HG03066 (cell line): ENCODE data around the gene CDH18.

Experiments used
- ATAC-seq: cut with Tn5 transposase; IDR thresholded peaks from one replicate; pipeline ENCODE4 v1.9.1; 2021; ENCODE audit warnings: low read depth; ENCODE audit not compliant: unreplicated experiment

The CDH18 gene

DNA sequence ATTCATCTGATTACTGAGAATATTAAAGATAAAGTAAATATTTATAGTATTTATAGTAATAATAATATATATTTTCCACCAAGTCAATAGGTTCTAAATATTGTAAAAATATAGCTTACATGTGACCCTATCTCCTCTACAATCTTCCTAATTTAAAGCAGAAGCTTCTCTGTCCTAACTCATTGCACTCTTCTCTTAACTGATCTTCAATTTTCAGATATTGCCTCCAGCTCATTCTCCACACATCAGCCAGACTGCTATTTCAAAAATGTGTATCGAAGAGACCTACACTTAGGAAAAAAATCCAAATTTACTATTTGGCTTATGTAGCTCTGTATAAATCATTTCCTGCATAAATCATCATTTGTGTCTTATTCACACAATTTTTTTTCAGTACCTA, 47.8 kb downstream of the CDH18 start:
- no peak for ATAC-seq

DNA sequence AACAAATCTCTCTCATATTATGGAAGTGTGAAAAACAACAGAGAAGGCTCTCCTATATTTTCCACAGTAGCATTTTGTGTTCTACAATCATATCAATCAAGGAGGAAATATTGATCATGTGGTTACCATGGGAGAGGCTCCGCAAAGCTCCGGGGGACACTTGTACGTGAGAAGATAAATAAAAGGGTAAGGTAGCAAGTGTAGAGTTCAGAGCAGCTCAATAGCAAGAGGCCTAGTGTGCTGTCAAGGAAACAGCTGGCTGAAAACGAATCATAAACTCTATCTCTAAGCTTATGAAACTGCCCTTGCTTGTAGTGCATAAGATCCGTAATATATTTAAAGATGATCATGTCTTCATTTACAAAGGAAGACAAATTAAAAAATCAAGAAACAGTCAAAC, 57.5 kb downstream of the CDH18 start:
- ATAC-seq = no peak

DNA sequence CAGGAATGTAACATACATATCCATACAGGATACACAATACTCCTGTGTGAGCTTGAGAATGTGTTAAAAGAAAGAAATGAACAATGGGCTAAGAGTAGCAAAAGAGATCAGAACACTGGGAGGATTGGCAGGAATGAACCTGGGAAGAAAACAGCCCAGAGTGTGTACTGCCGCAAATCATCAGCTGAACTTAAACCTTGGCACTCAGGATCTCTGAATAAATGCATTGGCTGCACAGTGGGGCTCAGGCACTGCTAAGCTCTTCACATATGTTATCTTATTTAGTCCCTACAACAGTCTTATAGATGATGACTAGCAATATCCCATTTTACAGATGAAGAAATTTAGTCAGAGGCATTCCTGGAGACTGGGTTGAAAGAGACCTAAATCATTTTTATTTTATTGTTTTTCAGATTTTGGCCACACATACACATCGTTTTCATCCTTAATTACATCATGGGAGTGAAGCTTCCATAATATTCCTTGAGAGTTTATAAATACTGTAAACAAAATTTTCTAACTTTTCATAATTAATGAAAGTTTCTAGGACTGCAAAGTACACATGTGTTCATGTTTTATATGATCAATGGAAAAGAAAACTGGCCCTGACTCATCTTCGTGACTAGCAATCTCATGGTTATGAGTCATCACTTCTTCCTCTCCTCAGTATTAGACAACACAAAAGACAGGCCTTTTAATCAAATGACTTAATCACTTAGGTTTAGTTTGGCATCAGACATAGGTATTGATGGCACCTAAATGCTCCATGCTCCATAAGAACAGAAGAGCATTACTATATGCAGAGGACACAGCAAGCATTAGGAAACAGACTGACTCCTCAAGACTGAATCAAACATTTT, 59.2 kb downstream of the CDH18 start:
- no peak for ATAC-seq

DNA sequence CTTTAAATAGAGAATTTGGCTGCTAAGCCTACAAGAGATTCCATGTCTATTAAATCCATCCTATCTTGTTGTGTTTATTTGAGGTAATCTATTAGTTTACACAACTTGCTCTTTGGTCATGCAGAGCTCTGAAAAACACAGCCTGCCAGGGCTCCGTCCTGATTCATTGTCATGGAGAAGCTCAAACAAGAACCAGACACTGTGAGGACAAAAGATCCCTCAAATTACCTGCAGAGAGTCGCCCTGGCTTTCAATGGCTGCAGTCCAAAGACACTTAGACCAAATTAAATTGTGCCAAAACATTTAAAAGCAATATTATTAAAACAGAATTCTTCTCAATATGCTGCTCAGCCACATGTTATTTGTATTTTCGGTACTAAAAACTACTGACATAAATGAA, 60.1 kb downstream of the CDH18 start:
- ATAC-seq = no peak

DNA sequence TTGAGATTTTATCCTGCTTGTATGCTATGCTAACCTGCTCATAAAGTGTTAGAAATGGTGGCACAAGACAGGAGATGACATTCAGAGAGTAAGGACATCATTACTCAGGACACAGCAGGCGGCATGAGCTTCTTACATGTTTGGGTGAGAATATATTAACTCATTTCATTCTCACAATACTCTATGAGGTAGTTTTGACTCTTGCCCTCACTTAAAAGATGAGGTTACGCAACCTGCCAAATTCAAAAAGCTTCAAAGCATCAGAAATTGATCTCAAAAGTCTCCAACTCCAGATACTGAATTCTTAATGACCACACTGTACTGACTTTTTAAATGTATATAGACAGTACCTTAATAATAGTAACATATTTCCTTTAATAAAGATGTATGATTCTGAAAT, 60.8 kb downstream of the CDH18 start:
- no peak for ATAC-seq

DNA sequence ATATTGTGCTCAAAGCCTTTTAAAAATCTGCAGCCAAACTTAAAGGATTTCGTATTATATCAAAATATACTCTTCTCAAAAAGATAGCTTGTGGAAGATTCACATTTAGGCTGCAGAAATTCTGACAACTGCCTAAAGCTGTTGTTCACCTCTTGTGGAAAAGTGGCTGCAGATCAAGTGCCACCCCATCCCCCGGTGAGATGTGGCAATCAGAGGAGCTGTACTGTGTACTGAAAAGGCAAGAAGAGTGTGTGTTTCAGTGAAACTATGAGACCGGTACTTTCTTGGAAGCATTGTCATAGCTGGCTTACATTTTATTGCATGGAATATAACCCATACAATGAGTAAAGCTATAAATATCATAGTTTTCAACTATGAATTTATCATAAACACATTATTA, 64.3 kb downstream of the CDH18 start:
- ATAC-seq = no peak

DNA sequence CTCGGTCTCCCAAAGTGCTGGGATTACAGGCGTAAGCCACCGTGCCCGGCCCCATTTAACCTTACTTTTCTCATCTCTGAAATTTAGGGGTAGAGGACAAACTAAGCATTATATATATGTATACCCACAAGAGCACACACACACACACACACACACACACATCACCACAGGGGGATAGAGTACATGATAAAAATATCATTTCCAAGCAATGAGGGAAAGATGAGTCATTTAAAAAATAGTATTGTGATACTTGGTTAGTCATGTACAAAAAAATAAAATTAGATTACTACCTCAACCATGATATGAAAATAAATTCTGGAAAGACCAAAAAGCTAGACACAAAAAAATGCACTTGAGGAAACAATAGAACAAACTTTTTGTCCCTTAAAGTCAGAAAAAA, 67.2 kb downstream of the CDH18 start:
- no peak for ATAC-seq

DNA sequence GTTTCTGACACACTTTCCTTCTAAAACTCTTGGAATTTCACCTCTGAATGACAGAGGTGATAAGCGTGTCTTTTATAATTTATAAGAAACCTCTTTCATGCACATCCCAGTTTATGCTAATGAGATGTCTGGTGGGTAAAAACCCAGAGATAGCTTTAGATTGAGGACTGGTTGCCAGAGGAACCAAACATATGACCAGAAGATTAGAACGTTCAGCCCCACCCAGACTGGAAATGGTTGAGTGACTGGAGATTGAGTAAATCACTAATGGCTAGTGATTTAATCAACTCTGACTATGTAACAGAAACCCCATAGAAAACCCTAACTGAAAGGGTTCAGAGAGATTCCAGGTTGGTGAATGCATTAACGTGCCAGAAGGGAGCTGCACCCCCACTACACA, 69.2 kb downstream of the CDH18 start:
- ATAC-seq = no peak

DNA sequence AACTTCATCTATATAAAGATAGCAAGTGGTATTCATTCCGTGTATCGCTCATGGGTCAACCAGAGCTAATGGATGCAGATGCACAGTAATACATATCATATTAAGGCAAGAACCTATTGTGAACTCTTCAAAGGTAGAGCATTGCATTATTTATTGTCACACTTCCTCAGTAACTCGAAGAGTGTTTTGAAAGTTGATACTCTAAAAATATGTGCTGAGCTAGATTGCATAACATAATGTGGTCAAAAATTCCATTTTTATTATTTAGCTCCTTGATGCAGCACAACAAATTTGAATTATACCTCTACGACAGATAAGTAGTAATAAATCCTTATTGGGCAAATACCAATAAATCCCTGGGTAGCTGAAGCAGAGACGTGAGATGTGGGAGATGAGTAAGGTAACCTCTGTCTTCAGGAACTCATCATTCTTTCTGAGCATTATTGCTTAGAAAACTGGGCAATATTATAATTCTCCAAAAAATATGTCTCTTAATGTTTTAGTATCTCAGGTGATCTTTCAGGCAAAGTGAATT, 70.3 kb downstream of the CDH18 start:
- no peak for ATAC-seq

DNA sequence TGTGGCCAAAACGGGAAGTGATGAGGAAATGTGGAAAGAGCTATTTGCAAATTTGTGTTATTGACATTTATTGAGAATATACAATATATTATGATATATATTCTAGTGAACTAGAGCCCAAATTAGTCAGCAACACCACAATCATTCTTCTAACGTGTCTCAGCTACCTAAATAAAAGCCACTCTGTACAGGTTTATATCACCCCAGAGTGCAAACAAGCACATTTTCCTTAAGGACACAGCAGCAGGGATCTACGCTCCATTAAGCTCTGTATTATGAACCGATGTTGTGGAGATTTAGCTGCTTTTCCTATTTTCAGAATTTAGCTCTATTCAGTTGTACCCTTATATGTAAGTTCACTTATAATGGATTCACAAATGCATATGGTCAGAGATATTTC, 77.9 kb downstream of the CDH18 start:
- ATAC-seq = no peak

DNA sequence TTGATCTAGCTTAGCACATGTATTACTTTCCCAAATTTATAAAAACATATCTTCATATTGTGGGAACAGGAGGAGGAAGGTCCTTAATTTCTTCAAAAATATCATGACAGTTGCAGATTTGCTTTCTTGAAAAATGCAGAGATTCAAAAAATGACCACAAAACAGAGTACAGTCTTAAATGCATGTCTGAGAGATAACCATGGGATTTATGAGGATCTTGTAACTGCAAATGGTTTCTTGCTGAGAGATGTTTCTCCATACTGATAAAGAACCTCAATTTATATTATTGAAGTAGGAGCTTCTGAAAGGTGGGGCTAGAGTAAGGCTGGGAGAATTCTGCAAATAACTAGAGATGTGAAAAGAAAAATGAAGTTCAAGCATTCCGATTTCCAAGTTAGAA, 83.2 kb downstream of the CDH18 start:
- ATAC-seq = no peak

DNA sequence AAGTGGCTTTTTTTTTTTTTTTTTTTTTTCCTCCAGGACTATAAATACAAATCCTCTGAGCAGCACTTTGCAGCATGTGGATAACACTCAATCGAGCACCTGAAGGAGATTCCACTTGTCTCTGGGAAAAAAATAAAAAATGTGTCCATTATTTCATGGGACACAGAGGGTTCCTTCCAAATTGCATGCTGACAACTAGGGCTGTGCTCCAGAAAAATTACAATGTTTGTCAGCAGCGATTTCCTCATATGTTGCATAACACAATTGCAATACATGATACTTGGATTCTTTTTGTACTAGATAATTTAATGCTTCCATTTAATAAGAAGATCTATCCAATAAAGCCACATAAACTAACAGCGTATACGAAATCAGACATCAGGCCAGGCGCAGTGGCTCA, 84.4 kb downstream of the CDH18 start:
- no peak for ATAC-seq

DNA sequence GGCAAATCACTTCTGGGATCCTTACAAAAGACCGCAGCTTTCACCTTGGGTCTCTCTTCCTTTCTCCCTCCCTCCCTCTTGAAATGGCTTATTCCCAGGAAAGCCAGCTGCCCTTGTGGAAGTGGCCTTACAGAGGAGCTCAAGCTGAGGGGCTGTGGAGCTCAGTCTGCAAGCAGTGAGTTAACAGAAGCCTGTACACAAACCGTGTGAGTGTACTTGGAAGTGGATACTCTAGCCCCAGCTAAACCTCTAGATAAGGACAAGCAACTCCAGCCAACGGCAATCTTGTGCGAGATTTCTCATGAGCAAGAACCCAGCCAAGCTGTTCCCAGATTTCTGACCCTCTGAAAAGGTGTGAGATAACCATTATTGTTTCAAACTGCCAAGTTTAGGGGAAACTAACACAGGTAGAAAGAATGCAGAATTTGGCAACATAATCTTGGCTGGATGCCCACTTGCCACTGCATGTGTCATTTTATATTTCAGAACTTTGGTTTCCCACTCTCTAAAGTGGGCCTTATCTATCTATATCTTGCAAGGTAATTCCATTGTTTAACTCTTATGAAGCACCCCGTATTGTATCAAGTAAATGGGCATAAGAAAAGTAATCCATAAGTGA, 85.6 kb downstream of the CDH18 start:
- no peak for ATAC-seq

DNA sequence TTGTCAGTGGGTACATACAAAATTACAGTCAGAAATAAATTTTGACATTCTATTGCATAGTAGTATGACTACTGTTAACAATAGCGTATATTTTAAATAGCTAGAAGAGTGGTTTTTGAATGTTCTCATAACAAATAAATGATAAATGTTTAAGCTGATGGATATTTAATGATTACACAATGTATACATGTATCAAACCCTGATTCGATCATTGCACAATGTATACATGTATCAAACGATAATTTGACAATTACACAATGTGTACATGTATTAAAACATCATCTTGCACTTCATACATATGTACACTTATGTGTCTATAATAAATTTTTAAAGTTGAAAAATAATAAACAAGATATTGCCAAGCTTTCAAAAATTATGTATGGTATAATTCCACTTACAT, 87.7 kb downstream of the CDH18 start:
- ATAC-seq = no peak

DNA sequence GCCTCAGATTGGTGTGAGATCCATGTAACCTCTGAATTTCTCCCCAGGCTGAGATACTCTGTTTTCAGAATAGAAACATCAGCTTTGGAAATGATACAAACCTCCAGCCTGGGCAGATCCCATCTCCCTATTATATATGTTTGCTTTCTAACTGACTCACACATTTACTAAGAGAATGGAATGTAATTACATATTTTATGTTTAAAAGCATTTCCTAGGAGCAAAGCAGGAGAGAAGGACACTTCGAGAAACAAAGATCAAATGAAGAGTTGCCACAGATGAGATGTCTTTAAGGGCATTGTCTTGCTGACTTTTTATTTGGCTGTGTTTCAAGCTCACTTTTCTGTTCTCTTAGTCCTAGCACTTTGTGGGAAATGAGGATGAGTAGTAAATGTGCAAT, 96.3 kb downstream of the CDH18 start:
- ATAC-seq = no peak

DNA sequence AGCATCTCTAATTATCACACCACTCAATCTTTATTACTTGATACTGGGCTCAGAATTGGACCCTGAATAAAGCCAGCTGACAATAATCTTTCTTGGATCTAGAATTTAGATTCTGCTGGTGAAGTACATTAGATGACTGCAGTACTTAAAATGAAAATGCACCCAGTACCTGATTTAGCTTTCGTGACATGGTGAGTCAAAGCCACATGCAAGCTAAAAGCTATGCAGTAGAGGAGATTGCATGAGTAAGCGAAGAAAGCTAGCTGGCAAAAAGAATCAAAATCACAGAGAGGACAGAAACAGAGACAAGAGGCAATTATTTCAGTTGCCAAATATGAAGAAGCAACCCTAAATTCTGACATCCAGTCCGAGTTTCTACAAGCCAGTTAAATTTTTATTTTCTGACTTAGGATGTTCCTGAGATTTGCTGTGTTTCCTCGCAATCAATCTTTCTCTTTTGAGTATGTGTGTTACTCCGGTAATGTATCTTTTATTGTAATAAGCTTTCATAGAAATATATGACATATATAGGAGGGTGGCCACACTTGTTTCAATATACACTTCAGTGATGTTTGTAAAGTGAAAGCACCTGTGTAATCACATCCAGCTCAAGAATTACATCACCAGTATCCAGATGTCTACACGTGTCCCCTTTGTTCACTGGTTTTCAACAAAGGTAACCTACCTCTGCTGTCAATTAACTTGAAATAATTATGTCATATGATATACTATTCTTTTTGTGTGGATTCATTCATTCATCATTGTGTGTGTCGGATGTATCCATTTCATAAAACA, 101.7 kb downstream of the CDH18 start:
- ATAC-seq = no peak

DNA sequence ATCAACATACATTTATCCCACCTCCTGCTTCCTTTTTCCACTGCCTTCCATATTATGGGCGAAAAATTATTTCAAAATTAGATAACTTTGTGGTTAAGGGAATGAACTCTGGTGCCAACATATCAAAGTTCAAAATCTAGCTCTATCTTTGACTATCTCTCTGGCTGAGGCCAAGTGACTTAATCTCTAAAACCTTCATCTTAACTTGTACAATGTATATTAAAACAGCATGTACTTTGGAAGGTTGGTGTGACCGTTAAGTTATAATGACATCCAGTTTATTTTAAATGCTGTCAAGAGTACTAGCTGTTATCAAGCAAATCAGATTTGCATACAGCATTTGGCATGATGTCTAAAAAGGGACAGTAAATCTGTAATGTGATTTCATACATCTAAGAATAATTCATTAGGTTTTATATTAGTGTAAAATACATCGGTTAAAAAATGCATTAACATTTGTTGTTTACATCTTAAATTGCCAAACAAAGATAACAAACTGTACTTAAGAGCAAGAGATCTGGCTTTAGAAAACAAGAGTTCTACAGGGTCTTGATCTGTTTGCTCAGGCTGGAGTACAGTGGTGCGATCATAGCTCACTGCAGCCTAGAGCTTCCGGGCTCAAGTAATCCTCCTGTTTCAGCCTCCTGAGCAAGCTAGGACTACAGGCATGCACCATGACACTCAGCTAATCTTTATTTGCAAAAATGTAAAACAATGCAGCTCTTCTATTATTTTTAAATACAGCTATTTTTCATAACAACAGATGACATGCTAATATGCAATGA, 102.8 kb downstream of the CDH18 start:
- no peak for ATAC-seq

DNA sequence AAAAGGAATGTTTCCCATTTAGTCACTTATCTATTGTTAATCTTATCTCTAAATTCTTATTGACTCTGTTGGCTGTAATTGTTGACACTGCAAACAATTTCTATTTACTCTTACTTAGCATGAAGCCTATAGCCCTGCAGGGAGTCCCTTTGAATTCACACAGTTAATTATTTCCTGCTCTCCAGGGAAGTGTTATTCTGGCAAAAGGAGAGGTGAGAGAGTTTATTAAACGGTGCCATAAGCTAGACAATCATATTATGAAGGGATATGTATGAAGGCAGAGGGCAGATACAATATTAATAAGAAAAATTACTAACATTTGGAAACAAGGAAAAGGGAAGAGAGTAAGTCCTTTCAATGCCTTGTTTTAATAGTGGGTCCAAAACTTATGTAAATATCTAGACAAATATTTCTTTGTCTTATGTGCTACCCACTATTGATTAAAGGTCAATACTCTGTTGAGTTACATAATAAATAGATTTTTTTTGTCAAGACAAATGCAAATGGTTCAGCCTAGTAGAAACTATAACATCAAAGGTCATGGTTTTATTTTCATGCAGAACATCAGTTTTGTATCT, 107.1 kb downstream of the CDH18 start:
- ATAC-seq = no peak

DNA sequence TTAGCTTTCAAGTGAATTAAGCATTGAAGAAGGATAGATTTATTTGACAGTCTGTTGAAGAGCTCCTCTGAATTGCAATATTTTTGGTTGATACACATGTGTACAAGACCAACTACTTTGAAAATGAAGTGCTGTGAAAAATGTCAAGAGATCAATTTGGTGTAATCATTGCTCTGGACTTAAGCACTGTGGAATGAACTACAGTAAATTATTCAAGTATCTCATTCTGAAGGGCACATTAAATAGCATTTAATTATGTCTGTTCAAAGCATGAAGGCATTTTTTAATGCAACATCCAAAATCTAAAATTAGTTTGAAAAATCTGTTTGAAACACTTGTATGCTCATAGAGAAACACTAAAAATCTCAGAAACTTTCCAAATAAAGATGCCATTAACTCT, 107.5 kb downstream of the CDH18 start:
- ATAC-seq = no peak

DNA sequence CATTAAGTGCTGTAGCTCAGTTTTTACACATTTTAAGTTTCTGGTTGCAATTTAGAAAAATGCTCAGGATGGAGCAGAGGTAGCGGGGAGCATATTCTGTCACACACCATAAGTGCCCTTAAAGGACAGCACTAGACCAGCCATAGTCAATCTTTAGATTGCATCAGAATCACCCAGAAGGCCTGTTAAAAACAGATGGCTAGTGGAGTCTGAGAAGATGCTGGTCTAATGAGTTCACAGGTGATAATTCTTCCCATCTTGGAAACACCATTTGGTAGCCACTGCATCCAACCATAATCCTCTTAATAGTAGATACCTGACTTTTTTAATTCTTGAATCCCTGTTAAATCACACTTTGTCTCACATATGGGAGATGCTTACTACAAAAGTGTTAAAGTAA, 113.2 kb downstream of the CDH18 start:
- ATAC-seq = no peak
